GM18508 (cell line): Measurements from ENCODE around the gene SHC3.
"Not testable (repeated sequence)": the region's sequence is repeated elsewhere in the genome, so short reads cannot be mapped to it uniquely, and the experiment has no call there.

ENCODE experiments used
- ATAC-seq: cut with Tn5 transposase; IDR thresholded peaks from one replicate; pipeline ENCODE4 v1.9.1; 2021; ENCODE audit warnings: moderate number of reproducible peaks; ENCODE audit not compliant: insufficient read depth, unreplicated experiment

SHC3 gene, protein sequence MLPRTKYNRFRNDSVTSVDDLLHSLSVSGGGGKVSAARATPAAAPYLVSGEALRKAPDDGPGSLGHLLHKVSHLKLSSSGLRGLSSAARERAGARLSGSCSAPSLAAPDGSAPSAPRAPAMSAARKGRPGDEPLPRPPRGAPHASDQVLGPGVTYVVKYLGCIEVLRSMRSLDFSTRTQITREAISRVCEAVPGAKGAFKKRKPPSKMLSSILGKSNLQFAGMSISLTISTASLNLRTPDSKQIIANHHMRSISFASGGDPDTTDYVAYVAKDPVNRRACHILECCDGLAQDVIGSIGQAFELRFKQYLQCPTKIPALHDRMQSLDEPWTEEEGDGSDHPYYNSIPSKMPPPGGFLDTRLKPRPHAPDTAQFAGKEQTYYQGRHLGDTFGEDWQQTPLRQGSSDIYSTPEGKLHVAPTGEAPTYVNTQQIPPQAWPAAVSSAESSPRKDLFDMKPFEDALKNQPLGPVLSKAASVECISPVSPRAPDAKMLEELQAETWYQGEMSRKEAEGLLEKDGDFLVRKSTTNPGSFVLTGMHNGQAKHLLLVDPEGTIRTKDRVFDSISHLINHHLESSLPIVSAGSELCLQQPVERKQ

DNA sequence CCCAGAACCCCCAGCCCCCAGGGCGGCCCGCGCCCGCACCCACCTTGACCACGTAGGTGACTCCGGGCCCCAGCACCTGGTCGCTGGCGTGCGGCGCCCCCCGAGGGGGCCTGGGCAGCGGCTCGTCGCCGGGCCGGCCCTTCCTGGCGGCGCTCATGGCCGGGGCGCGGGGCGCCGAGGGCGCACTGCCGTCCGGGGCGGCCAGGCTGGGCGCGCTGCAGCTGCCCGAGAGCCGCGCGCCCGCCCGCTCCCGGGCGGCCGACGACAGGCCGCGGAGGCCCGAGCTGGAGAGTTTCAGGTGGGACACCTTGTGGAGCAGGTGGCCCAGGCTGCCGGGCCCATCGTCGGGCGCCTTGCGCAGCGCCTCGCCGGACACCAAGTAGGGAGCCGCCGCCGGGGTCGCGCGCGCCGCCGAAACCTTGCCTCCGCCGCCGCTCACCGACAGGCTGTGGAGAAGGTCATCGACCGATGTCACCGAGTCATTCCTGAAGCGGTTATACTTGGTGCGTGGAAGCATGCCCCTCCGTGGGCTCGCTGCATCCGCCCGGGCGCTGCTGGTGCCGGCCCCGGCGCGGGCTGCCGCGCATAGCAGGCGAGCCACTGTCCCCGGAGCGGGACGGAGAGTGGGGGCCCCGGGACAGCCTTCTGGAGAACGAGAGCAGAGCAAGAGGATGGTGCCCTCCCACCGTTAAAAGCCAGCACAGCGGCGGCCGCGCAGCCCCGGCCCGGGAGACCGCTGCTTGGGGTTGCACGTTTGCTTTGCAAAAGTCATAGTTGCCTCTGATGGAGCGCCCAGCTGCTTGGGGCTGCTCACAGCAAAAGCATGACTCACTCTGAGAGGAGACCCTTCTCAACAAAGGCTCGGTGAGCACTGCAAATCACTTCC is at the start of gene SHC3:
TSS of gene SHC3 (minus strand) at position 875 of the 886 bp plus-strand sequence. CDS start at position 517, 358 bp downstream.
- no peak for ATAC-seq

DNA sequence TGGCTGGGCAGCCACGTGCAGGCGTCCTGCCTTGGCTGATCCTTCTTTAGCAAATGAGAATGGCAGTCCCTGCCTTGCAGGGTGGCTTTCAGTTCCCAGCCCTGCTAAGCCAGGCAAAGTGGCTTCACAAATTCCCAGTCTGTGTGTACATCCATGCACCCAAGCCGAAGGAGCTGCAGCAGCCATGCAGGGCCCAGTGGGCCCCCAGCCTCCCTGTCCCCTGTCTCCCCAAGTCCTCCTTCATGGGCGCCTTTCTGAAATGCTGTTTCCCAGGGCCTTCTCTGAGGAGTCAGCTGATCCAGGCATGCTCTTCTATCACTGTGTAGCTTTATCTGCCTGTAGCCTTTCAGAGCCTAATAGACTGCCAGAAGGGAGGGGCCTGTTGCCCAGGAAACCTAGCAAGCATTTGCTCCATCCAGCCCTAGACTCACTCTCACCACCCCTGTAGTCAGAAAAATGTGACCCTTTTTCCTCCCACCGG is 47.4 kb upstream of the SHC3 start:
- ATAC-seq: no peak

- no peak for ATAC-seq
Observed at GRCh38 chr9:89225587-89225986, 47.0 kb upstream of the SHC3 start.

DNA sequence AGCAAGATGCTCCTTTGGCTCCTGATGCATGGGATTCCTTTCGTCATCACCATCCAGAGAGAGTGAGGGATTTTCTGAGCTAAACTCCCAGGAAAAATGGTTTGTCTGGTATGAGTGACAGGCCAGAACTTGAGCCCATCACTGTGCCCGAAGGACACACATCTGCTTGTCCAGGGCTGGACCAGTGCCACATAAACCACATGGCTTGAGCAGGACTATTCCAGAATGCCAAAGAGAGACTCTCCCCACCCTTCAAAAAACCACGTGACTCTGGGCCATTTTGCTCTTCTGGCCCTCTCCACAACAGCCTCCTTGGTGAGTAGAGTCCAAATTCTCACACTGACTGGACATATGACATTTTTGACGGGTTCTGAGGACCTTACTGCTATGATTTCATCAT is 46.4 kb upstream of the SHC3 start:
- ATAC-seq: no peak

GRCh38 chr9:89224633-89225032 is 46.0 kb upstream of the SHC3 start:
- ATAC-seq: no peak

GRCh38 chr9:89223396-89223977 is 44.9 kb upstream of the SHC3 start:
- no peak for ATAC-seq

DNA sequence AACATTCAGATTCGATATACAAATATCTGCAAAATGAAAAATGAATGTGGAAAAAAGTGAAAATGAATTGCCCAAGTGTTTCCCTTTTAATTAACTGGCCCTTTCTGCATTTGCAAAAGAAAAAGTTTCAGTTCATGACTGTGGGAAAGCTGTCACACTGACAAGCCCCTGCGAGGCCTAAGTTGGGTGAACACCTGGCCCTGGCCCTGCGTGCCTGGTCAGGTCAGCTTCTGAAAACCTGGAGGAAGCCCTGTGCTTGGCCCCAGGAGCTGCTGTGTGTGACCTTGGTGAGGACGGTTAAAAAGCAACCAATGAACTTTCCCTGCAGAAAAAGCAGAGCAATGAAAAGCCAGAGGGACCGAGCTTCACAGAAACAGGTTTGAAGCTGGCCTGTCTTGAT is 41.0 kb upstream of the SHC3 start:
- no peak for ATAC-seq

DNA sequence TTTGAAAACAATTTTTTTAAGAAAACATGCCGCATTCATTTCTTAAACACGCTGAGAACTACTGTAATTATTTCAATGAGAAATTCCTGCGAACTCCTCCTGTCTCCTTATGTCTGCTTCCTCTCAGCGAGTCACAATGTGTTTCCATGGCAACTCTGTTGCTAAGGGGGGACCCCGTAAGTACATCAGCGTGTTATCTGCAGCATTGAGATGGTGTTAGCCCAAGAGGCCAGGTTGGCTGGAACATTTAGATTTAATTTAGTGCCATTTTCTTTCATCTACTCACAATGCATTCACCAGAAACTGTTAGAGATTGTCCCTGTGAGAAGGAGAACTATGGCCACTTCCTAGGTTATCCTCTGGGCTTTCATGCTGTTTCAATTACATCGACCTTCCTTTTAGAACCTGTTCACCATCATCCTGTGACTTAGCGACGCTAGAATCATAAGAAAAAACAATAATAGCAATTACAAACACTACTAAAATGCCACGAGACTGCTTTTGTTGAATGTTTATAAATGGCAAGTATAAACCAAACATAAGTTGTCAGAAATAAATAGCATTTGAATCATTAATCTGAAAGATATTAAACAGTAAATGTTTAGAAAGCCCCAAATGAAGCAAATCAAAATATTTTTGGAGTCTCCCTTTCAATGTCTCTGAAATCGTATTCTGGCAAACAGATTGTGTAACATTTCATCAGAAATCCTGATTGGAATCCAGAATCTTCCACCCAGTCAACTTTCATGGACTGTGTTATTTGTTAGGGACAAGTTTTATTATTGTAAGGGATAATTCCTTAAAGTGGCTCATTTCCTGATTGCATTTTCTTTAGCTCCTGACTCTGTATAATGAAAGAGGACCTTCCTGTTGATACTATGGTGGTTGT is 39.7 kb upstream of the SHC3 start:
- no peak for ATAC-seq

DNA sequence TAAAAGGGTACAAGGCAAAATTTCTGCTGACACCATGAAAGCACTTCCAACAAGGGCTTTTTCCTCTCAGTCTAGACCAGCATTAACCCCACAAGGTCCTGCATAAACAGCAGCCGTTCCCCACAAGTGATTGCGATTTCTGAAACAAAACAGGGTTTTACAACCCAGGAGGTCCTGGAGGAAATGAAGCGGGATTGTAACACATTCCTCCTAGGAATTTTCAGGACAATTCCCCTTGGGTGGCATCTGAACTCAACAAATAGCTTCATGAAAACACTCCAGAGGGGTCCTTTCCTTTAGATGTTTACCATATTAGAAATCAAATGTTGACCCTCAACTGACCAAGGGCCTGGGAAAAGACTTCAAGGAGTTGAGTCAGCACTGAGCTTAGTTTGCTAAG is 36.7 kb upstream of the SHC3 start:
- no peak for ATAC-seq

GRCh38 chr9:89213396-89213880 is 34.8 kb upstream of the SHC3 start:
- ATAC-seq: no peak

DNA sequence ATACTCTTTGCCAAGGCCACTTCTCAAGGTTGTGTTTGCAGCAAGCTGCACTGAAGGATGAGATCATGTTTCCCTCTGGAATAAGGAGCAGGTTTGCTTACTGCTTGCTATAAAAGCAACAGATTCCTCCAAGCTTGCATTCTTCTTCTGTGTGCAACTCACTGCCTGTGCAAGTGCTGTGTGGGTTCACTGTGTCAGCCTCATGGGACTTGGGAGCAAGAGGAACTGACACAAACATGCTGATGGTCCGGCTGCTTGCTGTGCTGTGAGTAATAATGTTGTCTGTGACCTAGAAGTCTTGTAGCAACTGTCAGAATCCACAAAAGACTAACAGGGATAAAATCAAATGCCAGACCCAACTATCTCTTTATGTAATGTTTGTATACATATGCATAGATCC is 33.6 kb upstream of the SHC3 start:
- ATAC-seq: no peak

DNA sequence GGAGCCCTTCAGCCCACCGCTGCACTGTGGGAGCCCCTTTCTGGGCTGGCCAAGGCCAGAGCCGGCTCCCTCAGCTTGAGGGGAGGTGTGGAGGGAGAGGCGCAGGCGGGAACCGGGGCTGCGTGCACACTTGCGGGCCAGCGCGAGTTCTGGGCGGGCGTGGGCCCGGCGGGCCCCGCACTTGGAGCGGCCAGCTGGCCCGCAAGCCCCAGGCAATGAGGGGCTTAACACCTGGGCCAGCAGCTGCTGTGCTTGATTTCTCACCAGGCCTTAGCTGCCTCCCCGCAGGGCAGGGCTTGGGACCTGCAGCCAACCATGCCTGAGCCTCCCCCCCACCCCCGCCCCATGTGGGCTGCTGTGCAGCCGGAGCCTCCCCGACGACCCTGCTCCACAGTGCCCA is 30.7 kb upstream of the SHC3 start:
- ATAC-seq: not testable (repeated sequence)

- ATAC-seq: no peak
Observed at GRCh38 chr9:89207026-89207425, 28.4 kb upstream of the SHC3 start.

DNA sequence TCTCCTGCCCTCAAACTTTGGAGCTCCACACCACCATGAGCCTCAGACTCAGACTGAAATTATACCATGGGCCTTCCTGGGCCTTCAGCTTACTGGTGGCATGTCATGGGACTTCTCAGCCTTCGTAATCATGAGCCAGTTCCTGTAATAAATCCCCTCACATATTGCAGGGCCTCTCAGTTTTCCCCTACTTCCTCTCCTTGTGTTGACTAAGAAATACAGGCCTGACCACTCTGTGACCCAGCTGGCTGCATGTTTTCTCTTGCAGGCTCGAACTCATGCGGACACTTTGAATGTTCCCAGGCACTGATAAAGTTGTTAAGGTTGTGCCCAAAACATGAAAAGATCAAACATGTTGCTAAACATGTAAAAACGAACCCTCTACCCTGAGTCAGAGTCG is 26.2 kb upstream of the SHC3 start:
- no peak for ATAC-seq

- no peak for ATAC-seq
Observed at GRCh38 chr9:89195131-89195797, 16.6 kb upstream of the SHC3 start.

GRCh38 chr9:89194421-89195130 is 16.0 kb upstream of the SHC3 start:
- ATAC-seq: no peak

- ATAC-seq: no peak
Observed at GRCh38 chr9:89191004-89191403, 12.4 kb upstream of the SHC3 start.

GRCh38 chr9:89189215-89189614 is 10.6 kb upstream of the SHC3 start:
- ATAC-seq: no peak
